ENCODE data around the gene NEDD4L. TPM values are rescaled to one million over a fixed set of nuclear protein-coding genes. Genes with fewer than 3 reads are reported as not detected.

NEDD4L gene
- polyA plus RNA-seq, 1 donor (not counting 4 experiments of a cell fraction or from before 2014, with no cell fraction given): 52.6 TPM

DNA sequence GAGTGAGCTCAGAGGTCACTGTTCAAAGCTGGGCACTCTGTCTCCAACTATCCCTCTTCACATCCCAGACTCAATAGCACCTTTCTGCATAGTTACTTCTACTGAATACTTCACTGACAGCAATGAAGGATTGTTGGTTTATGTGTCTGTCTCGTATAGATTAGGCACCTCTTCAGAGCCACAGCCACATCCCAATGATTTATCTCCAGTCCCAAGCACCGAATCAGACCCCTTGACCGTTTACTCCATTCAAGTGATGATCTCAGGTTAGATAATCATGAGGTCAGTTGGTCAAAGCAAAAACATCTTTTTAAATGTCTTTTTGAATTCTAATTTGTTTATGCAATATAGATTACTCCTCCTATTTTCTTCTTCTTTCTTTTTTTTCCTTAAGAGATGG, 14.7 kb downstream of the NEDD4L start:
- no peaks in the 10 kb centered on the region for H3K9me1 ChIP-seq (ENCODE audit: control insufficient read depth, extremely low read depth, insufficient read depth, low read length)
- no peak for FAIRE-seq
- DNase-seq (ENCODE audit: low read depth, low spot score): no peak
- H3K9ac ChIP-seq (ENCODE audit: control insufficient read depth, extremely low read depth, insufficient read depth, low read length): no peak overlapping the region
- H3K79me2 ChIP-seq (ENCODE audit: control insufficient read depth, insufficient read depth, low read length): peaks cover 16% of the 10 kb centered on the region
- no peaks in the 10 kb centered on the region for H3K9me3 ChIP-seq (ENCODE audit: control insufficient read depth, low read depth, low read length)
- H2AFZ ChIP-seq (ENCODE audit: control insufficient read depth, low read length): no peak overlapping the region
- no peak overlapping the region for H3K4me3 ChIP-seq (ENCODE audit: control insufficient read depth in 2 of 3, extremely low read depth in 1 of 3, insufficient read depth in 2 of 3, low read depth in 1 of 3, low read length in 3 of 3)
- no peak overlapping the region for H3K4me2 ChIP-seq (ENCODE audit: control insufficient read depth, extremely low read depth, insufficient read depth, low read depth, low read length)
- H3K27me3 ChIP-seq (ENCODE audit: control insufficient read depth, extremely low read depth, insufficient read depth, low read length): no peaks in the 10 kb centered on the region
- H4K20me1 ChIP-seq (ENCODE audit: control insufficient read depth, extremely low read depth, insufficient read depth, low read length): no peaks in the 10 kb centered on the region
- H3K27ac ChIP-seq (ENCODE audit: control insufficient read depth, insufficient read depth, low read length): no peak overlapping the region
- peaks cover 14% of the 10 kb centered on the region for H3K4me1 ChIP-seq (ENCODE audit: control insufficient read depth, extremely low read depth, insufficient read depth, low read length)
- dilution Hi-C loops (cut with MboI; ENCODE audit: extremely low pct_ligation_motif_present, low sequenced_read_pairs): no loop called here
- no peak for TF ChIP-seq EZH2 (IDR thresholded peaks at IDR 0.05; ENCODE audit: low read length)
- TF ChIP-seq, protein P1, sequence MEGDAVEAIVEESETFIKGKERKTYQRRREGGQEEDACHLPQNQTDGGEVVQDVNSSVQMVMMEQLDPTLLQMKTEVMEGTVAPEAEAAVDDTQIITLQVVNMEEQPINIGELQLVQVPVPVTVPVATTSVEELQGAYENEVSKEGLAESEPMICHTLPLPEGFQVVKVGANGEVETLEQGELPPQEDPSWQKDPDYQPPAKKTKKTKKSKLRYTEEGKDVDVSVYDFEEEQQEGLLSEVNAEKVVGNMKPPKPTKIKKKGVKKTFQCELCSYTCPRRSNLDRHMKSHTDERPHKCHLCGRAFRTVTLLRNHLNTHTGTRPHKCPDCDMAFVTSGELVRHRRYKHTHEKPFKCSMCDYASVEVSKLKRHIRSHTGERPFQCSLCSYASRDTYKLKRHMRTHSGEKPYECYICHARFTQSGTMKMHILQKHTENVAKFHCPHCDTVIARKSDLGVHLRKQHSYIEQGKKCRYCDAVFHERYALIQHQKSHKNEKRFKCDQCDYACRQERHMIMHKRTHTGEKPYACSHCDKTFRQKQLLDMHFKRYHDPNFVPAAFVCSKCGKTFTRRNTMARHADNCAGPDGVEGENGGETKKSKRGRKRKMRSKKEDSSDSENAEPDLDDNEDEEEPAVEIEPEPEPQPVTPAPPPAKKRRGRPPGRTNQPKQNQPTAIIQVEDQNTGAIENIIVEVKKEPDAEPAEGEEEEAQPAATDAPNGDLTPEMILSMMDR (optimal IDR thresholded peaks at IDR 0.05 in 1 of 3, IDR thresholded peaks at IDR 0.05 in 1 of 3, conservative IDR thresholded peaks at IDR 0.05 in 1 of 3; ENCODE audit: extremely low read depth in 1 of 3, insufficient read depth in 2 of 3, low read length in 3 of 3): no peak
- H3K36me3 ChIP-seq (ENCODE audit: control insufficient read depth in 2 of 2, extremely low read depth in 1 of 2, insufficient read depth in 2 of 2, low read length in 2 of 2): peaks cover 0 to 6% of the 10 kb centered on the region in 2 experiments

DNA sequence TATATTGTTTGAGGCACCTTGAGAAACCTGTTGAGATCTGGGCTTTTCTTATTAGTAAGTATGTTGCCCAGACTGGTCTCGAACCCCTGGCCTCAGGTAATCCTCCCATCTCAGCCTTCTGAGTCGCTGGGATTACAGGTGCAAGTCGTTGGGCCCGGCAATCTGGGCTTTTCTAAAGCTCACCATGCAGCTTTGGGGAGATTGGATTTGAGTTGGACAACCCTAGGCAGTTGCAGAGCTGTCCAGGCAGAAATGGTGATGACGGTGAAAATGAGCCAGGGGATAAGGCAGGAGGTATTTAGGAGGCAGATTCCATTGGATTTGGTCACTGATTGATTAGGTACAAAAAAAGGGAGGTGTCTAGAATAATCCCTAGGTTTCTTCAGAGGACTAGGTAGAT, 16.2 kb downstream of the NEDD4L start:
- DNase-seq (ENCODE audit: low read depth, low spot score) (no peak), FAIRE-seq (no peak)
- H3K27ac ChIP-seq (ENCODE audit: control insufficient read depth, insufficient read depth, low read length): no peak overlapping the region
- no peak overlapping the region for H3K4me3 ChIP-seq (ENCODE audit: control insufficient read depth in 2 of 3, extremely low read depth in 1 of 3, insufficient read depth in 2 of 3, low read depth in 1 of 3, low read length in 3 of 3)
- TF ChIP-seq EZH2 (IDR thresholded peaks at IDR 0.05; ENCODE audit: low read length): no peak
- TF ChIP-seq, protein P1 (optimal IDR thresholded peaks at IDR 0.05 in 1 of 3, IDR thresholded peaks at IDR 0.05 in 1 of 3, conservative IDR thresholded peaks at IDR 0.05 in 1 of 3; ENCODE audit: extremely low read depth in 1 of 3, insufficient read depth in 2 of 3, low read length in 3 of 3): no peak
- dilution Hi-C loops (cut with MboI; ENCODE audit: extremely low pct_ligation_motif_present, low sequenced_read_pairs): no loop called here
- no peaks in the 10 kb centered on the region for H3K9me3 ChIP-seq (ENCODE audit: control insufficient read depth, low read depth, low read length)
- no peak overlapping the region for H3K9ac ChIP-seq (ENCODE audit: control insufficient read depth, extremely low read depth, insufficient read depth, low read length)
- no peaks in the 10 kb centered on the region for H3K27me3 ChIP-seq (ENCODE audit: control insufficient read depth, extremely low read depth, insufficient read depth, low read length)
- no peak overlapping the region for H3K4me2 ChIP-seq (ENCODE audit: control insufficient read depth, extremely low read depth, insufficient read depth, low read depth, low read length)
- H3K79me2 ChIP-seq (ENCODE audit: control insufficient read depth, insufficient read depth, low read length): peaks cover 16% of the 10 kb centered on the region
- H3K4me1 ChIP-seq (ENCODE audit: control insufficient read depth, extremely low read depth, insufficient read depth, low read length): no peaks in the 10 kb centered on the region
- peaks cover 0 to 6% of the 10 kb centered on the region in 2 experiments for H3K36me3 ChIP-seq (ENCODE audit: control insufficient read depth in 2 of 2, extremely low read depth in 1 of 2, insufficient read depth in 2 of 2, low read length in 2 of 2)
- no peaks in the 10 kb centered on the region for H4K20me1 ChIP-seq (ENCODE audit: control insufficient read depth, extremely low read depth, insufficient read depth, low read length)
- no peak overlapping the region for H2AFZ ChIP-seq (ENCODE audit: control insufficient read depth, low read length)
- H3K9me1 ChIP-seq (ENCODE audit: control insufficient read depth, extremely low read depth, insufficient read depth, low read length): no peaks in the 10 kb centered on the region

Measured in keratinocyte (primary cell).